GM21717 (cell line): Measurements from ENCODE around the gene SNN.

Experiments used
- ATAC-seq: cut with Tn5 transposase; IDR thresholded peaks from one replicate; pipeline ENCODE4 v1.9.1; 2021; ENCODE audit warnings: mild to moderate bottlenecking, moderate library complexity; ENCODE audit not compliant: unreplicated experiment

The SNN gene

GRCh38 chr16:11696266-11697012, 28.2 kb downstream of the SNN start:
- ATAC-seq, result no peak

GRCh38 chr16:11697319-11697718, 29.1 kb downstream of the SNN start:
- no peak for ATAC-seq

GRCh38 chr16:11698271-11698689, 30.0 kb downstream of the SNN start:
- no peak for ATAC-seq

DNA sequence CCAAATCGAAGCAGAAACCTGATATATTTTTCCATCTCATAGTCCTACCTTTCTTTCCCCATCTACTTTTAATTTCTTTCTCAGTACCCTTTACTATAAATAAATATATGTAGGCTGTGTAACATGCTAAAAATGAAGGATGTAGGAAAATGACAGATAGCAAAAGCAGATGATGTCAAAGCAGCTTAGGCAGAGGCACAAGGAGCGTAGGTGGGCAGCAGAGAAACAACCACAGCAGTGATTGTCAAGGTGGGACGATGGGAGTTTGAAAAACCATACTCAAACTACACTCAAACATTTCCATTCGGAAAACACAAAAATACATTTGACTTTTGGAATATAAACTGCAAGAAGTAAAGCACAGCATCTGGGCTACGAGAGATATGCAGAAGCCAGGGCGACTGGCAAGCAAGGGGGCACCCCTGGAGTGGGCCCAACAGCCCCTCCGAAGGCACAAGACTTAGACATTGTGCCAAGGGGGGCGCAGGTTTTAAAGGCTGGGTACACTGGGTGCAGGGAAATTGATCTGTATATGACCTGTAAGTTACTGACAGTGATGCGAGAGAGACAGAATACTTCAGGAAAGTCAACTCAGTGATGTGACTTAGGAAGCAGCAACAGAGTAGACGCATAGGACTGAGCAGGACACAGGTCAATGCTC, 31.1 kb downstream of the SNN start:
- ATAC-seq, result no peak

- ATAC-seq, result no peak
Measured at GRCh38 chr16:11700264-11701029, 32.2 kb downstream of the SNN start.

GRCh38 chr16:11705311-11706025, 37.2 kb downstream of the SNN start:
- no peak for ATAC-seq

DNA sequence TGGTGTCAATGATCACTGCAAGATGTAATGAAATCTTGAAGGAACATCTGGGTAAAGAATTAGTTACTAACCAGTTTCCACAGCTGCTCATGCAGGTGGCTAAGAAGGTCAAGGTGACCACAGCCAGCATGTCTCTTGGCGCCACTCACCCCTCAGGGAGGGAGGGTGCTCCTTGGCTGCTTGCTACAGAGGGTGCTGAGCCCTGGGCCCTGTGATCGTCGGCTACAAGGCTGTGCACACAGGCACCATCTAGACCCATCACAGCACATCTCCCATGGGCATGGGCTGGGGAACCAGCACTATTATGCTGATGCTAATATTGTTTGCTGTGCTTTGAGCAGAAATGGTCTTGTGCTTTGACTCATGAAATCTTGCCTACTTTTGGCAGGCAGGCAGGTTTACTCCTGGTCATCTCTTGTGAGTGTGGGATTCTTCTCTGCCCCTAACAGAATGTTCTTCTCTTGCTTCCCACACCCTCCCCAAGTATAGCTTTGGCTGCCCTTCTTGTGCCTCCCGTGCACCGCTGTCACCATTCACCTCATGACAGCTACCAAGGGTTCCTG, 38.0 kb downstream of the SNN start:
- ATAC-seq, result no peak

GRCh38 chr16:11707679-11708197, 39.5 kb downstream of the SNN start:
- ATAC-seq, result no peak

DNA sequence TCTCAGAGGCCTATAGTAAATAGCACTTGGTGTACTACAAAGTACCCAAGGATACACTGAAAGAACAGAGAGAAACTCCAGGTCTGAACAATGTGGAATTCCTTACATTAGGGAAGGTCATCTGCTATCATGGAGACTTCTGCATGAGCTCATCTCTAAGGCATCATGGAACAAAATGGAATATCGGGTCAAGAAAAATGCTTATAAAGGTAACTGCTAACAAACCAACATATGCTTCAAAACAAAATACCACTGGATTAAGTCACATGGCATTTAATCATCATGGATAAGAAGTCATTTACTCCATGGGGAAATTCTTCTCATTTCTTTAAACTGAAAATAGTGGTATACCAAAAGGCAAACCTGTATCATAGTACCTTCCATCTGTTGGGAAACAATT, 40.2 kb downstream of the SNN start:
- no peak for ATAC-seq

DNA sequence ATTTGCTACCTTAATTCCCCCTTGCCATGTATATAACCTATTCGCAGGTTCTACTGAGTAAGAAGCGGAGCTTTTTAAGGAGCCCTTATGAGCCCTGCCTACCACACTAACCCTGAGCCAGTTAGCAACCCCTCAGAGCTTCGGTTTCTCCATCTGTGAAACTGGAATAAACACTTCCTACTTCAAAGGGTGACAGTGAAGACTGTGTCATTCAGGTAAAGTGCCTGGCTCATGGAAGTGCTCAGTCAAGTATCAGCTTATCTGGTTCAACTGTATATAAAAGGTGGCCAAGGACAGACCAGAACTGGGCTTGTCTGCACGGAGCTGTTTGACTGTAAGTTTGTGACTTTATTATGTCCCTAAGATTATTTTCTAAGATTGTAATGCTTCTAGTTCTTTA, 43.4 kb downstream of the SNN start:
- ATAC-seq, result no peak

DNA sequence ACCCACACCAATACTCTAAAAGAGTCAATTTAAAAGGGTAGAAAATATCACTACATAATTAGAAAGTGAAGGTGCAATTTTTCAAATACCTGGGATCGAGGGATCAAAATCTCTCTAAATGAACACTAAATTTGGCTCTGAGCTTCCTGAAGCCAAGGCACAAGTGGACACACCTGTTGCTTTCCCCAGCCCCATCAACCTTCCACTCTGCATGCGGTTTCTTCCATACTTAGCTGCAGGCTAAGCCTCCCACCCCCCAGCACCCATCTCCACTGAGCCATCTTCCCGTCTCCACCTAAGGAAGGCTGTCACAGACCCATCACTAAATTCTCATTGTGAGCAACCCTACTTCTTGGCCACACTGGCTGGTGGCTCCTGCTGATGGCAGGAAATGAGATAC, 43.9 kb downstream of the SNN start:
- no peak for ATAC-seq

- no peak for ATAC-seq
Measured at GRCh38 chr16:11715246-11715947, 47.1 kb downstream of the SNN start.

GRCh38 chr16:11716336-11716735, 48.1 kb downstream of the SNN start:
- no peak for ATAC-seq

GRCh38 chr16:11717811-11718210, 49.6 kb downstream of the SNN start:
- ATAC-seq, result no peak

- no peak for ATAC-seq
Measured at GRCh38 chr16:11719171-11719570, 50.9 kb downstream of the SNN start.

- ATAC-seq, result no peak
Measured at GRCh38 chr16:11719762-11720161, 51.5 kb downstream of the SNN start.

DNA sequence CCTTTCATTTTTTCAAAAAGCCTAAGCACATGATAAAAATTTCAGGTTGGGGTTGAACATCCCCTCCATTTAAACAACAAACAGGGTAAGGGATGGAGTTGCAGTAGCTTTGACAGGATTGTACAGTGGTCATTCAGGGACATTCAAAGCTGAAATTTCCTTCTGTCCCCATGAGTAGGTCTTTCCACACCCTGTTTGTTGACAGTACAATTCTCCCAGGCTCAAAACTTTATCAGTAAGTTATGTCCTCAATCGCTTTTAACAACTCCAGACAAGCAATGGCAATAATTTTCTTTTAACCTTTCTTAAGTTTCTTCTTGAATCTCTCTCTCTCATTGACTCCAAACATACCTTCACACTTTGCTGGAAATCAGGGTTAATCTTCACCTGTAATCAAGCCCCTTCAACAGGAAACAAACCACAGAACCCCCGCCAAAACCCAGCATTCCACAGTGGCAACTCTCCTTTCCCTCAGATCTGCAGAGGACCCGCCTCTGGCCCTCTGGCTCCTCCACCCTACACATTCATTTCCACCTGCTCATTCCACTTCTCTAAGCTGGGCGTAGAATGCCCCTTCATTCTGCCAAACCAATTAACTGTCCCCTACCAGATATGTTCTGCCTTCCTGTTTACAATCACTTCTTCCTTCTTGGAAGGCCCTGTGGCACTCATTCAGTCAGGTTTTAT, 53.7 kb downstream of the SNN start:
- ATAC-seq, result no peak

- ATAC-seq, result no peak
Measured at GRCh38 chr16:11722468-11722808, 54.2 kb downstream of the SNN start.

- ATAC-seq, result no peak
Measured at GRCh38 chr16:11725457-11725856, 57.2 kb downstream of the SNN start.

GRCh38 chr16:11726008-11726407, 57.8 kb downstream of the SNN start:
- no peak for ATAC-seq
